GM19193 (cell line): ENCODE measurements around the gene RFC2.

ENCODE experiments used
- POLR2A ChIP-seq: IDR thresholded peaks from 4 replicates; pipeline ENCODE4 v1.6.1; 2011; ENCODE audit not compliant: insufficient read depth, insufficient read length; ENCODE audit errors: extremely low read depth

The RFC2 gene

GRCh38 chr7:74233655-74234285 is 20.4 kb downstream of the RFC2 start:
- no peak for TF ChIP-seq POLR2A

GRCh38 chr7:74231232-74231590 is 23.0 kb downstream of the RFC2 start:
- TF ChIP-seq POLR2A: no peak

- no peak for TF ChIP-seq POLR2A
Observed at GRCh38 chr7:74230446-74231231, 23.6 kb downstream of the RFC2 start.

DNA sequence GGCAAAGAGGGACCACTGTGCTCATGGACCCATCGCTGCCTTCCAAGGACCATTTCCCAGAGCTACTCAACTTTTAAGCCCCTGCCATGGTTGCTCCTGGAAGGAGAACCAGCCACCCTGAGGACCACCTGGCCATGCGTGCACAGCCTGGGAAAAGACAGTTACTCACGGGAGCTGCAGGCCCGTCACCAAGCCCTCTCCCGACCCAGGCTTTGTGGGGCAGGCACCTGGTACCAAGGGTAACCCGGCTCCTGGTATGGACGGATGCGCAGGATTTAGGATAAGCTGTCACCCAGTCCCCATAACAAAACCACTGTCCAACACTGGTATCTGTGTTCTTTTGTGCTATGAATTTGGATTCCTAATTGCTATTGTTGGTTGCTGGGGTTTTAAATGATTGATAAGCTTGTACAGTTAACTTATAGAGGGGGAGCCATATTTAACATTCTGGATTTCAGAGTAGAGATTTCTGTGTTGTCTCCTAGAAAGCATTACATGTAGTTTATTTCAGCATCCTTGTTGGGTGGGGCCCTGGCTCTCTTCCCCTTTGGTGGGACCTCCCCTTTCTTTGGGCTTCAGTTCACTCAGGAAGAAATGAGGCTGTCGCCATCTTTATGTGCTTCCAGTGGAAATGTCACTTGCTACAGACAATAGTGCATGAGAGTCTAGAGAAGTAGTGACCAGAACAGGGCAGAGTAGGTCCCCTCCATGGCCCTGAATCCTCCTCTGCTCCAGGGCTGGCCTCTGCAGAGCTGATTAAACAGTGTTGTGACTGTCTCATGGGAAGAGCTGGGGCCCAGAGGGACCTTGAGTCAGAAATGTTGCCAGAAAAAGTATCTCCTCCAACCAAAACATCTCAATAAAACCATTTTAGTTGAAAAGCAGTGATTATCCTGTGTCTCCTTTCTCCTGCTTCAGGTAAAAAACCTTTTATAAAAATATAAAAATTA is 25.0 kb downstream of the RFC2 start:
- peak; percentile 41 for TF ChIP-seq POLR2A

DNA sequence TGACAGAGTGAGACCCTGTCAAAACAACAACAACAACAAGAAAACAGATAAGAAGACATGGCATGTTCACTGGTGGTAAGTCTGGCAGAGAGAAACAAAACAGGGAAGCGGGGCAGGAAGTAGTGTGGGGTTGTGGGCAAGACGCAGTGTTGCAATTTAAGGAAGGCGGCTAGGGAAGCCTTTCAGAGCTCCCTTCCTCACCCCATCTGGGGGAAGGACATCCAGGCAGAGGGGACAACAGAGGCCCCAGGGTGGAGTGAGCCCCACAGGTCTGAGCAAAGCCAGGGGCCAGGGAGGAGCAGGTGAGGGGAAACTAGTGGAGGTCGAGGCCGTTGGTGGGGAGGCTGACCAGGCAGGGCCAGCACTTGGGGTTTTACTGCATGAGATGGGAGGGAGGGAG is 27.6 kb downstream of the RFC2 start:
- no peak for TF ChIP-seq POLR2A

DNA sequence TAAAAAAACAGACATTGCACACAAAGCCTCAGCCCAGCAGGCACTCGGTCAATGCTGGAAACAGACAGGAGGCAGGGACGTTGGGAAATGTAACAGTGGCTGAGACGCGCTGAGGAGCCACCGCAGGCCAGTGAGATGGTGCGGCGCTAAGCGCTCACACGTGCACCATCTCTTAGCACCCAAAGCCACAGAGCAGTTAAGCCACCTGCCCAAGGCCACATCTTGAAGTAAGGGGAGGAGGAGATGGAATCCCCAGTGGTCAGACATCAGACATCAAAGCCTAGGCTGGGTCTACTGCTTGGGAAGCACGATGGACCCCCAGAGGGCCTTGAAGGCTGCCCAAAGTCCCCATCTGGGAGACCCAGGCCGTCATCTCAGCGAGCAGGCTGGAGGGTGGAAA is 28.8 kb downstream of the RFC2 start:
- TF ChIP-seq POLR2A: no peak

DNA sequence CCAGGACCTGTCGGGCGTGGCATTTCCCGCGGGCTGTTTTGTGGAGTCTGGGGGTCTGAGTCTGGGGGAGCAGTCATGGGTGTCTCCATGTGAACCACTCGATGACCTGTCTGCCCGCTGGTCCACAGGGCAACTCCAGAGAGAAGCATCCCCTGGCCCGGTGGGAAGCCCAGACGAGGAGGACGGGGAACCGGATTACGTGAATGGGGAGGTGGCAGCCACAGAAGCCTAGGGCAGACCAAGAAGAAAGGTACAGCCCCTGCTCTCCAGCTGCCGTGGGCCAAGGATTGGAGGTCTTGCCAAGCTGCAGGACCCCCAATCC is 29.7 kb downstream of the RFC2 start:
- no peak for TF ChIP-seq POLR2A

GRCh38 chr7:74223711-74224510 is 30.3 kb downstream of the RFC2 start:
- TF ChIP-seq POLR2A: peak; percentile 12

DNA sequence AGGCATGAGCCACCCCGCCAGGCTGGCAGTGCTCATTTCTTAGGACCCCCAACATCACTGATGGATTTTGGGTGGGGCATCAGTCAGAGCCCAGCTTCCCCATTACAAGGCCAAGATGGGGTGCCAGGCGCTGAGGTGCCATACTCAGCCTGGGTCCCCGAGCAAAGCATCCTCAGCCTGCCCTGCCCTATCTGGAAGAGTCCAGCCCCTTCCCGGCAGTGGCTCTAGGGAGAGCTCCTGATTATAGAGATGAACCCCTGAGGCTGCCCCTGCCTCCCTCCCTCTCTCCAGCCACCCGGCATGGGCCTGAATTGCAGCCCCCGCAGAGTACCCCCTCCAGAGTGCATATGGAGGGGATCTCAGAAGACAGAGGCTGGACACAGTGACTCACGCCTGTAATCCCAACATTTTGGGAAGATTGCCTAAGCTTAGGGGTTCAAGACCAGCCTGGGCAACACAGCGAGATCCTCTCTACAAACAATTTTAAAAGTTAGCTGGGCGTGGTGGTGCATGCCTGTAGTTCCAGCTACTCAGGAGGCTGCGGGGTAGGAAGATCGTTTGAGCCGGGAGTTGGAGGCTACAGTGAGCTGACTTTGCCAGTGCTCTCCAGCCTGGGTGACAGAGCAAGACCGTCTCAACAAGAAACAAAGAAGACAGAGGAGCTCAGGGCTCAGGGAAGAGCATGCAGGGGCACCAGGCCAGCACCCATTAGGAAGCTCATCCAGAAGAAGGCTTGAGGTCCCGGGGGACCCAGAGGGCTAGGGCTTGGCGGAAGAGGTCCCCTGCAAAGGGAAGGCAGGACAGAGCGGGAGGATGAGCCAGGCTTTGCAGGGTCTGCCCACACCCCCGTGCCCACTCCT is 31.1 kb downstream of the RFC2 start:
- TF ChIP-seq POLR2A: peak; percentile 20

GRCh38 chr7:74221713-74222112 is 32.5 kb downstream of the RFC2 start:
- TF ChIP-seq POLR2A: no peak

DNA sequence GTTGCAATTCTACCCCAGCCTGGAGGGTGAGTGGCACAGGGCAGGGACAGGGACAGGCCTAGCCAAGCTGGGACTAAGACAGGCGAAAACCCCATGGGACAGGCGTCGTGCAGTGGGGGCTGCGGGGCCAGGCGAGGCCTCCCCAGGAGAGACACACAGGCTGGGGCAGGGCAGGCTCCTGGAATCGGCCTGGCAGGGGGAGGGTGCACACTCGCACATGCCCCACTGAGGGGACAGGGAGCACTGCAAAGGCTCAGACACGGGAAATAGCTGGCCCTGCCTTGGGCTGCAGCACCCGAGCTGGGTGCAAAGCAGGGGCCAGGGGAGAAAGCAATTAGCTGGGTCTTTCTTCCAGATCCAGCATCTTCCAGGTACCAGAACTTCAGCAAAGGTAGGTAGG is 34.0 kb downstream of the RFC2 start:
- TF ChIP-seq POLR2A: no peak

DNA sequence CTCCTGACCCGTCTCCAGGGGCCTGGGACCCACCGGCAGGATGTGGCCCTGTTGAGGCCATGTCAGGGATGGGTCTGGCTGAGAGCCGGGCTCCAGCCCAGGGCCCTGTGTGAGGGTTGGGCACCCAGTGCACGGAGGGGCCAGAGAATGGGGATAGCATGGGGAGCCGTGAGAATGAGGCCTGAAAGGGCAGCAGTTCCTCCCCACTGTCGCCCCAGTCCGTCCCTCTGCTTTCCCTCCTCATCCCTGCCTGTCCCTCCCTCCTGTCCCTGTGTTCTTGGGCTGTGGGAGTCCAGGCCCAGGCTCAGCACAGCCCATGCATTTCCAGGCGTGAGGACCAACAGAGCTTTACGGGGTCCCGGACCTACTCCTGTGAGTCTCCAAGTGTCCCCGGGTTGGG is 34.8 kb downstream of the RFC2 start:
- peak; percentile 61 for TF ChIP-seq POLR2A

GRCh38 chr7:74218343-74218698 is 35.9 kb downstream of the RFC2 start:
- no peak for TF ChIP-seq POLR2A
